ENCODE data around the gene AGAP2. TPM values are rescaled to one million over a fixed set of nuclear protein-coding genes. Genes with fewer than 3 reads are reported as not detected.
A peak's percentile ranks its signal among the peaks of the same experiment; 100 is the strongest.

The AGAP2 gene
- total and polyA plus RNA-seq, 9 of the 15 experiments (the other 6 are each of a cell fraction or from before 2014, with no cell fraction given), result 0.04 to 0.77 (median 0.28) TPM; not detected in 1

DNA sequence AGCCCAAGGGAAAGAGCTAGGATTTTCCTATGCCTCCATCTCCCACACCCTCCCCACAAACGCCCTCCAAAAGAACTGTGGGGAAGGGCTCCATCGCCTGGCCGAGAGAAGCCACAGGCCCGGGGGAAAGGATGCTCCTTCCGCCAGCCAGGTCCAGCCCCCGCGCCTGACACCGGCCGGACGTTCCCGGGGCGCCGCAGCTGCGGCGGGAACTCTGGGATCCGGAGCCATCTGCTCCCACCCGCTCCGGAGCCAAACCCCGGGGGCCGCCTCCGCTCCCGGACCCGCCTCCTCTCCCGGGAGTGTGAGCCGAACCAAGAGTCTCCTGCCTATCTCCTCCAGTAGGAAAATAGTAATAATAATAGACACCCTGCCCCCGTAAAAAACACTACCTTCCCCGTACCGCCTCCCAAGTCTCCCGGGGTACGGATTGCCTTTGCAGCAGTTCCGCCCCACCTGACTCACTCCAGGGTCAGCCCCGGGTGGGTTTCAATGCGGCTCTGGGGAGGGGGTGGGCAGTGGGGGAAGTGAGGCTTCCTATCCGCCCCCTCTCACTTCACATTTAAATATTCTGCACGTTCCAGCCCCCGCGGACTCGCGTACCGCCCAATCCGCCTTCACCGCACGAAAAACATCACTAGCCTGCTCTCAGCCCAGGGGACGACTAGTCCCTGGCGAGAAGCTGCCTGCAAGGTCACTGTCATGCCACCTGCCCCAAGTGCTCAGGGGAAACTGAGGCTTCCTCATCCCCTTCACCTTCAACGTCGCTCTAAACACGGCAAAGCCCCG lies 2.4 kb downstream of the AGAP2 start (continued):
- TF ChIP-seq HOXB6 (CRISPR knock-in tag; IDR thresholded peaks at IDR 0.05; ENCODE audit: borderline replicate concordance) (no peak), MTA3 (IDR thresholded peaks at IDR 0.05; ENCODE audit: borderline replicate concordance) (0 out of 2 replicates have a peak, but pooled peaks have one; percentile 38), RFX5 (IDR thresholded peaks at IDR 0.05; ENCODE audit: low read depth, low read length) (no peak), SAFB (IDR thresholded peaks at IDR 0.05; ENCODE audit: borderline replicate concordance, low read depth, low read length) (no peak), RCOR1 (IDR thresholded peaks at IDR 0.05; ENCODE audit: borderline replicate concordance in 1 of 2, low read depth in 2 of 2, low read length in 2 of 2) (peak in 1 of 2 experiments; percentile 94; a peak in 2 of 4 replicates), ZBED1 (IDR thresholded peaks at IDR 0.05) (no peak), SMARCA5 (IDR thresholded peaks at IDR 0.05) (no peak), HNRNPLL (IDR thresholded peaks at IDR 0.05; ENCODE audit: low read depth, low read length, poor library complexity, severe bottlenecking) (peak; percentile 15), POLR2G (IDR thresholded peaks at IDR 0.05; ENCODE audit: low read depth, low read length) (peak; percentile 84), GABPA (tag; conservative IDR thresholded peaks at IDR 0.05; ENCODE audit: low read depth) (peak; percentile 53; the same call in 1 of the 2 replicates), ZEB2 (IDR thresholded peaks at IDR 0.05) (0 out of 2 replicates have a peak, but pooled peaks have one; percentile 31), MAZ (CRISPR knock-in tag; conservative IDR thresholded peaks at IDR 0.05 in 1 of 2, IDR thresholded peaks at IDR 0.05 in 1 of 2) (peak; percentile 43 to 93; a peak in 3 of 4 replicates), HMGN3 (IDR thresholded peaks at IDR 0.05; ENCODE audit: borderline replicate concordance, extremely low read depth, insufficient read length, low read depth, low read length) (peak; percentile 71), ETV1 (tag; conservative IDR thresholded peaks at IDR 0.05; ENCODE audit: low read depth) (peak; percentile 74), HMBOX1 (IDR thresholded peaks at IDR 0.05) (0 out of 2 replicates have a peak, but pooled peaks have one; percentile 40), TAF7 (tag; IDR thresholded peaks at IDR 0.05) (no peak), PHTF2 (CRISPR knock-in tag; IDR thresholded peaks at IDR 0.05) (no peak), NFXL1 (CRISPR knock-in tag; IDR thresholded peaks at IDR 0.05) (no peak), KLF16 (IDR thresholded peaks at IDR 0.05) (peak; percentile 45; the same call in 1 of the 2 replicates), E2F8 (IDR thresholded peaks at IDR 0.05; ENCODE audit: low read depth, partially characterized antibody) (peak; percentile 52), ATF3 (IDR thresholded peaks at IDR 0.05) (no peak), ATF3 (CRISPR knock-in tag; conservative IDR thresholded peaks at IDR 0.05) (no peak)
